ENCODE data around the gene KRT2. TPM values are rescaled to one million over a fixed set of nuclear protein-coding genes. Genes with fewer than 3 reads are reported as not detected.

KRT2 gene
- total and polyA plus RNA-seq, 3 experiments from 2014 or later, result 0.16 TPM; not detected in 2

DNA sequence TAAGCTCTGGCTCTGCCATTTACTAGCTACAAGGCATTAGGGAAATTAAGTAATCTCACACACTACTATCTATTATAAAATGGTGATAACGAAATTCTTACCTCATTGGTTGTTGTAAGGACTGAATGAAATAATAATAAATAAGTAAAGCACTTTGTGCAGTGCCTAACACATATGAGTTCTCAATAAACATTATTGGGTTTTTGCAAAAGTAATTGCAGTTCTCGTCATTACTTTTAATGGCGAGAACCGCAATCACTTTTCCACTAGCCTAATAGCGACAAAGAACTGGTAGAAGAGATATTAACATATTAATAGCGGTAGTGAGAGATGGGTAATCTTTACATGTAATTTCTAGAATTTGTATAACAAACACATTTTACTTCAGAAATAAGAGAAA, 42.1 kb upstream of the KRT2 start:
- Histone ChIP-seq H3K27ac (ENCODE audit: low read depth, low read length) (no peak overlapping the region), H3K27me3 (ENCODE audit: insufficient read depth, low read length, poor library complexity, severe bottlenecking) (no peaks in the 10 kb centered on the region), H3K36me3 (ENCODE audit: insufficient read depth, low read length) (no peaks in the 10 kb centered on the region), H3K9me3 (ENCODE audit: low read length) (no peaks in the 10 kb centered on the region), H3K4me3 (ENCODE audit: low read length) (no peak overlapping the region), H3K4me1 (ENCODE audit: insufficient read depth, low read length) (peaks cover 24% of the 10 kb centered on the region)
- H3K27ac Mint-ChIP-seq, result no peak overlapping the region
- H3K9me3 Mint-ChIP-seq, result no peaks in the 10 kb centered on the region
- ChIA-PET CTCF (interaction anchor here (1.5 kb wide), 1 partner anchor 52 kb away, joined by 3 read pairs; no protein-coding TSS in a partner anchor), POLR2A (no interaction called here)
- H3K4me1 Mint-ChIP-seq, result peaks cover 13 to 33% (median 30%) of the 10 kb centered on the region in 3 donors
- H3K27me3 Mint-ChIP-seq, result peaks cover 12 to 47% of the 10 kb centered on the region in 2 donors
- peaks cover 0 to 2% (median 0%) of the 10 kb centered on the region in 3 donors for H3K36me3 Mint-ChIP-seq
- no peak overlapping the region for H3K4me3 Mint-ChIP-seq
- no peak for DNase-seq

DNA sequence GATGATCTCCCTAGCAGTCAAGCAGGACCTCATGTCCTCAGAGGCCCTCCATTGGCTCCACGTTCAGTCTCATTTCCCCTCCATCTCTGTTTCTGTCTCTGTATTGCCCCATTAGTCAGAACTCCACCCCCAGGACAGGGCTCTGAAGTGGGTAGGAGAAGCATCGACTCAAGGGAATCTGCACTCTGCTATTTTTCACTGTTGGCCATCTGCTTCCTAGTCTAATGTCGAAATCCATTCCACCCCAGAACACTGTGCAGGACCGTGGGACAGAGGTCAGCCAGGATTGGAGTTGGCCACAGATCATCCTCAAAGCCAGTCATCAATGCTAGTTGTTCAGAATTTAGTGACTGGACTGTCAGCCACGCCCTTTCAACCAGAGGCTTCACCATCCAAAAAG, 41.2 kb upstream of the KRT2 start:
- H3K9me3 ChIP-seq (ENCODE audit: low read length), result no peaks in the 10 kb centered on the region
- no peak overlapping the region for H3K4me3 ChIP-seq (ENCODE audit: low read length)
- peaks cover 12 to 46% of the 10 kb centered on the region in 2 donors for H3K27me3 Mint-ChIP-seq
- peaks cover 13 to 33% (median 30%) of the 10 kb centered on the region in 3 donors for H3K4me1 Mint-ChIP-seq
- ChIA-PET CTCF (interaction anchor here (1.5 to 2.1 kb wide), 2 partner anchors 12 to 51 kb away, joined by 3 to 7 read pairs; partner anchors contain the start of gene KRT1), POLR2A (no interaction called here)
- no peaks in the 10 kb centered on the region for H3K27me3 ChIP-seq (ENCODE audit: insufficient read depth, low read length, poor library complexity, severe bottlenecking)
- H3K9me3 Mint-ChIP-seq, result no peaks in the 10 kb centered on the region
- no peaks in the 10 kb centered on the region for H3K36me3 ChIP-seq (ENCODE audit: insufficient read depth, low read length)
- H3K4me1 ChIP-seq (ENCODE audit: insufficient read depth, low read length), result peaks cover 24% of the 10 kb centered on the region
- no peak for DNase-seq
- peaks cover 0 to 2% (median 0%) of the 10 kb centered on the region in 3 donors for H3K36me3 Mint-ChIP-seq
- no peak overlapping the region for H3K27ac ChIP-seq (ENCODE audit: low read depth, low read length)
- peak overlapping the region in 1 of 8 donors; percentile 51 for H3K27ac Mint-ChIP-seq
- peak overlapping the region in 2 of 7 donors; percentile 22 to 52 for H3K4me3 Mint-ChIP-seq

GRCh38 chr12:52692254-52692653, 40.2 kb upstream of the KRT2 start:
- ChIA-PET CTCF (interaction anchor here (2.1 kb wide), 1 partner anchor 11 kb away, joined by 7 read pairs; the partner anchor contains the start of gene KRT1), POLR2A (no interaction called here)
- Histone ChIP-seq H3K9me3 (ENCODE audit: low read length) (no peaks in the 10 kb centered on the region), H3K36me3 (ENCODE audit: insufficient read depth, low read length) (no peaks in the 10 kb centered on the region), H3K4me3 (ENCODE audit: low read length) (no peak overlapping the region), H3K27me3 (ENCODE audit: insufficient read depth, low read length, poor library complexity, severe bottlenecking) (no peaks in the 10 kb centered on the region), H3K4me1 (ENCODE audit: insufficient read depth, low read length) (peaks cover 24% of the 10 kb centered on the region), H3K27ac (ENCODE audit: low read depth, low read length) (no peak overlapping the region)
- H3K36me3 Mint-ChIP-seq, result peaks cover 0 to 2% (median 0%) of the 10 kb centered on the region in 3 donors
- H3K27ac Mint-ChIP-seq, result peak overlapping the region in 1 of 8 donors; percentile 52
- DNase-seq, result no peak
- H3K4me1 Mint-ChIP-seq, result peaks cover 22 to 43% (median 30%) of the 10 kb centered on the region in 3 donors
- peaks cover 10 to 42% of the 10 kb centered on the region in 2 donors for H3K27me3 Mint-ChIP-seq
- H3K4me3 Mint-ChIP-seq, result peak overlapping the region in 5 of 7 donors; percentile 6 to 90 (median 20)
- no peaks in the 10 kb centered on the region for H3K9me3 Mint-ChIP-seq

- peak overlapping the region in 5 of 8 donors; percentile 49 to 95 (median 80) for H3K27ac Mint-ChIP-seq
- H3K36me3 Mint-ChIP-seq, result peaks cover 0 to 2% (median 0%) of the 10 kb centered on the region in 3 donors
- ChIA-PET CTCF (interaction anchor here (2.1 kb wide), 1 partner anchor 11 kb away, joined by 7 read pairs; the partner anchor contains the start of gene KRT1), POLR2A (no interaction called here)
- Histone ChIP-seq H3K4me1 (ENCODE audit: insufficient read depth, low read length) (peaks cover 24% of the 10 kb centered on the region), H3K36me3 (ENCODE audit: insufficient read depth, low read length) (no peaks in the 10 kb centered on the region), H3K27me3 (ENCODE audit: insufficient read depth, low read length, poor library complexity, severe bottlenecking) (no peaks in the 10 kb centered on the region), H3K4me3 (ENCODE audit: low read length) (no peak overlapping the region), H3K9me3 (ENCODE audit: low read length) (no peaks in the 10 kb centered on the region), H3K27ac (ENCODE audit: low read depth, low read length) (no peak overlapping the region)
- no peak for DNase-seq
- H3K4me3 Mint-ChIP-seq, result peak overlapping the region; percentile 85 to 97 (median 90)
- H3K4me1 Mint-ChIP-seq, result peaks cover 23 to 46% (median 30%) of the 10 kb centered on the region in 3 donors
- peaks cover 10 to 37% of the 10 kb centered on the region in 2 donors for H3K27me3 Mint-ChIP-seq
- H3K9me3 Mint-ChIP-seq, result no peaks in the 10 kb centered on the region
Observed at GRCh38 chr12:52691841-52692150, 39.8 kb upstream of the KRT2 start.

- no peaks in the 10 kb centered on the region for H3K9me3 ChIP-seq (ENCODE audit: low read length)
- Mint-ChIP-seq H3K36me3 (peaks cover 0 to 2% (median 0%) of the 10 kb centered on the region in 3 donors), H3K27me3 (peaks cover 8 to 41% of the 10 kb centered on the region in 2 donors), H3K27ac (peak overlapping the region in 7 of 8 donors; percentile 18 to 95 (median 78)), H3K4me1 (peaks cover 23 to 46% (median 30%) of the 10 kb centered on the region in 3 donors), H3K4me3 (peak overlapping the region; percentile 85 to 97 (median 90)), H3K9me3 (no peaks in the 10 kb centered on the region)
- peak overlapping the region; percentile 46 for H3K4me3 ChIP-seq (ENCODE audit: low read length)
- no peaks in the 10 kb centered on the region for H3K36me3 ChIP-seq (ENCODE audit: insufficient read depth, low read length)
- no peak overlapping the region for H3K27ac ChIP-seq (ENCODE audit: low read depth, low read length)
- ChIA-PET POLR2A (interaction anchor here (0.8 kb wide), 1 partner anchor 81 kb away, joined by 4 read pairs; no protein-coding TSS in a partner anchor), CTCF (interaction anchor here (2.1 kb wide), 1 partner anchor 10 kb away, joined by 7 read pairs; the partner anchor contains the start of gene KRT1)
- H3K27me3 ChIP-seq (ENCODE audit: insufficient read depth, low read length, poor library complexity, severe bottlenecking), result no peaks in the 10 kb centered on the region
- peak; percentile 27 to 72 (median 52) for DNase-seq
- peaks cover 24% of the 10 kb centered on the region for H3K4me1 ChIP-seq (ENCODE audit: insufficient read depth, low read length)
Observed at GRCh38 chr12:52691076-52691840, 39.2 kb upstream of the KRT2 start.

- Mint-ChIP-seq H3K27ac (peak overlapping the region in 6 of 8 donors; percentile 18 to 81 (median 62)), H3K4me1 (peaks cover 23 to 46% (median 30%) of the 10 kb centered on the region in 3 donors), H3K4me3 (peak overlapping the region; percentile 85 to 97 (median 90)), H3K9me3 (no peaks in the 10 kb centered on the region), H3K27me3 (peaks cover 7 to 34% of the 10 kb centered on the region in 2 donors), H3K36me3 (peaks cover 0 to 2% (median 0%) of the 10 kb centered on the region in 3 donors)
- H3K4me3 ChIP-seq (ENCODE audit: low read length), result peak overlapping the region; percentile 46
- no peaks in the 10 kb centered on the region for H3K36me3 ChIP-seq (ENCODE audit: insufficient read depth, low read length)
- no peaks in the 10 kb centered on the region for H3K9me3 ChIP-seq (ENCODE audit: low read length)
- ChIA-PET CTCF (no interaction called here), POLR2A (interaction anchor here (0.8 kb wide), 1 partner anchor 81 kb away, joined by 4 read pairs; no protein-coding TSS in a partner anchor)
- H3K4me1 ChIP-seq (ENCODE audit: insufficient read depth, low read length), result peaks cover 24% of the 10 kb centered on the region
- no peak overlapping the region for H3K27ac ChIP-seq (ENCODE audit: low read depth, low read length)
- no peaks in the 10 kb centered on the region for H3K27me3 ChIP-seq (ENCODE audit: insufficient read depth, low read length, poor library complexity, severe bottlenecking)
- no peak for DNase-seq
Observed at GRCh38 chr12:52690351-52691075, 38.5 kb upstream of the KRT2 start.

- no peak for DNase-seq
- Mint-ChIP-seq H3K36me3 (peaks cover 0 to 2% (median 0%) of the 10 kb centered on the region in 3 donors), H3K4me3 (peak overlapping the region in 6 of 7 donors; percentile 2 to 91 (median 45)), H3K27me3 (peaks cover 9 to 33% of the 10 kb centered on the region in 2 donors), H3K4me1 (peaks cover 23 to 46% (median 30%) of the 10 kb centered on the region in 3 donors), H3K27ac (peak overlapping the region in 3 of 8 donors; percentile 47 to 63 (median 61)), H3K9me3 (no peaks in the 10 kb centered on the region)
- no peak overlapping the region for H3K27ac ChIP-seq (ENCODE audit: low read depth, low read length)
- POLR2A ChIA-PET, result no interaction called here
- no peak overlapping the region for H3K4me3 ChIP-seq (ENCODE audit: low read length)
- H3K4me1 ChIP-seq (ENCODE audit: insufficient read depth, low read length), result peaks cover 24% of the 10 kb centered on the region
- no peaks in the 10 kb centered on the region for H3K9me3 ChIP-seq (ENCODE audit: low read length)
- no peaks in the 10 kb centered on the region for H3K27me3 ChIP-seq (ENCODE audit: insufficient read depth, low read length, poor library complexity, severe bottlenecking)
- CTCF ChIA-PET, result no interaction called here
- no peaks in the 10 kb centered on the region for H3K36me3 ChIP-seq (ENCODE audit: insufficient read depth, low read length)
Observed at GRCh38 chr12:52689936-52690335, 37.9 kb upstream of the KRT2 start.
